Epidermal melanocyte (primary cell): ENCODE measurements around the gene A2M.

Source experiments
- DNase-seq: peaks from one replicate; pipeline ENCODE4 v3.0.0; 2011; ENCODE audit warnings: low spot score; ENCODE audit not compliant: insufficient read length

Gene A2M

DNA sequence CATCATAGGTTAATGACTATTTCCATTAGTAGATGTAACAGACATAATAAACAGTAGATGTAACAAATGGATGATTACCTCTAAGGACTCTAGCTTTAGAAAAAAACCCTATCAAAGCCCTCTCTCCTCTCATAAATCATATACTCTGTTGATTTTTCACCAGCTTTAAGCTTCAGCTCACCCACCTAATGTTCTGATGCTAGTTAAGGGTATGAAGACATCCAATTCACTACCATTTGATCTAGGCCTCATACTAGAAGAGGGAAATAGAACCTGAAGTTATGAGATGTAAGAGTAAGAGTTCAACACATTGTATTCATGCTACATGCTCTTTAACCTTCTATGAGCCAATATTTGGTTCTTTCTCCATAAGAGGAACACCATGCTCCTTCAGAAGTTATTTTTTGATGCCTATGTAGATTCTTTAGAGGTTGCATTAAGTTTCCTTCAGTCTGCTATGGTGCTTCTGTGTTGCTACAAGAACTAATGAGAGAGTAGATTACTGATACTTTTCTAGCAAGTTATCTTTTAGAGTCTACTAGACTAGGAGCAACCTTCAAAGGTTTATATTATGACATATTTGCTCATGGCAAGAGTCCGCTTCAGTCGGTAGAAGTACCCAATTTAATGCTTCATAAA, 16.0 kb downstream of the A2M start:
- DNase-seq, result no peak

DNA sequence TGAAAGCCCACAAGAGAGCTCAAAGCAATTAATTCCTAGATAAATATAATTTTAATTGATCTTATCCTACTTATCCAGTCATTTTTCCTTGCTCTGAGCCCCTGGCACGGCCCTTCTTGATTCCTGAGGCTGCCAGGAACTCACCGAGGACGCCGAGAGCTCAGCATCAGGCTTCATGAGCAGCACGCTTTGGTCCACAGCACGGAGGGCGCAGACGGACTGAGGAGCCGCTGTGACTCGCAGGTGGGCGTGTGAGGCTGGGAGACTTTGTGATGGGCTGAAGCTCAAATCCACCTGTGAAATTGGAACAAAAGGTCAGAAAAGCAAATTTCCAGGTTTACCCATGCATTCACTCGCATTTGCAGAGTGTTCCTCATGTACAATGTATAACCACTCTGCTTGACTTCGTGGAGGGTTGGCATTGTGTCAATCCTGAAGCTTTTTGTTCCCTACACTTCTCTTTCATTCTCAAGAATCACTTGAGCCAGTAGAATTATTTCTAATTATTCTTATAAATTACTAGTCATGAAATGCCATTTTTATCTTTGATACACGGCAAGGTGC, 17.2 kb downstream of the A2M start:
- no peak for DNase-seq

DNA sequence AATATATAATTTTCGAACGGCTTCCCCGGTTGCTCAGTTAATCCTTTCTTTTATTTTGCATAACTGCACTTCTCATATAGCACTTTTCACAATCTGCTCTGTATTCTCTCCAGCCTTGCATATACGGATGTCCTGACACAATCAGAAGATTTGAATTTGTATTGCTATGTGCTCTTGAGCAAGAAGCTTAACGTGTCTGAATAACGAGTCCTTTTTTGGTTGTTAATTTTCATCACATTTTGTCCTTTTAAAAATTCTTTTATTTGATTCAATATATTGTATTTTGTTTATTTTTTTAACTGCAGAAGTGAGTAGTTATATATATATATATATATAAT, 17.6 kb downstream of the A2M start:
- DNase-seq, result no peak

DNA sequence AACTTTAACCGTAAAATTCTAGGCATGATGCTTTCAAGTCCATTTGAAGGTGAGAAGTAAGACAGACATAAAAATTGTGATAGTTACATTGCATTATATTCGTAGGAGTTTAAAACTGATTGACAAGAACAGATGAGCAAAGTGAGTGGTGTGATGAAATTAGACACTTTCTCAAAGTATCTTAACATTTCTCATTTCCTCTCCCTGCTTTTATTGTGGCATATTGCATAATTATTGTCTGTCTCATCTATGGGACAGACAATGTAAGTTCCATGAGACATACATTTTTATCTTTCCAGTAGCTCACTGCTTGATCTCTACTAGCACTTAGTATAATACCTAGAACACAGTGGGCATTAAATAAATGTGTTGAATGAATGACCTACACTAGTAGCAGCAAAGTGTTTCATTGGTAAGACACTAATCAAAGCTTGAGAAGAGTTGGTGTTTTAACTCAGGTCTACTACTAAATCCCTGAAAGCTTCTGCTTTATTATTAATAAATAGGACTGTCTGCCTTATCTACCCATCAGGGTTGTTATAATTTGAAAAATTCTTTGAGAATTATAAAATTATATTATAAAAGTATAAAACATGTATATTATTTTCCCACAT, 19.0 kb downstream of the A2M start:
- DNase-seq, result no peak

DNA sequence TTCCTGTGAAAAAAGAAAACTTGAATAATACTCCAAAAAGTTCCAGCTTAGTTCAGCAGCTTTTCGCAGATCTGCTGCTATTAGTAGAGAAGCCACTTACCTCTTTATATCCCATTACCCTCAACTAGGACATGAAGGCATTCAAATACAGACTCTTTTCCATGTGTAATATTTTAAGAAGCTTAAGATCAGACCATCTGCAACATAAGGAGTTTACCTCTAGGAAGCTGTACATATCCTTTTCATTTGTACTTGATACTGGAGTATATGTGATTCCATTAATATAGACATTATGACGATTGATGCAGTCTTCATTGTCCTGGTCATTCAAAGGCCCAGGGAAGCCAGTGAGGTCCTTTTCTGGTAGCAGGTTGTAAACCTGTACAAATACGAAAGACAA, 20.4 kb downstream of the A2M start:
- DNase-seq, result no peak

DNA sequence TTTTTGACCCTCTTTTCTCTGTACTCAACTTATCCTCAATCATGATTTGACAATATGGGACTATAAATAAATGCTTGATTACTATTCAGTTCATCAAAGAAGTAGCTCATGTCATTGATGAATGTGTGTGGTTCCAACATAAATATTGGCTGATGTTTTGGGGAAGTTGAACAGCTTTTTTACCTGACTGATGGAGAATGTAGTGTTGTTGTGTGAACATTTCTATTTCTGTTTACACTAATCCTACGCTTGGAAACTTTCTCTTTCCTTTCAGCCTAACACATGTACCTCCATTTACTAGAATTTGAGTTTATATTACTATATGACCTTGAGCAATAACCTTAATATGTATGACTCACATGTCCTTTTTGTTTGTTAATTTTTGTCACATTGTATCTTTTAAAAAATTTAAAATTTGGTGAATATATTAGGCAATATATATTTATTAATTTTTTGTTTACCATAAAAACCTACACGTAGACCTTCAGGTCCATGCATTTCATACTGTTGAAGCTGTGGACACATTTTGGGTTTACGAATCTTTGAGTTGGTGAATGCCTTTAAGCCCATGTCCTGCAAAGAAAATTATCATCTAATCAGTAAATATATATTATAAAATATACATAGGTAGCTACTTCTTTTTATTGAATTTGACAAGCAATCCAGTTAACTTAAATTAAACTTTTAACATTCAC, 21.1 kb downstream of the A2M start:
- DNase-seq, result no peak

DNA sequence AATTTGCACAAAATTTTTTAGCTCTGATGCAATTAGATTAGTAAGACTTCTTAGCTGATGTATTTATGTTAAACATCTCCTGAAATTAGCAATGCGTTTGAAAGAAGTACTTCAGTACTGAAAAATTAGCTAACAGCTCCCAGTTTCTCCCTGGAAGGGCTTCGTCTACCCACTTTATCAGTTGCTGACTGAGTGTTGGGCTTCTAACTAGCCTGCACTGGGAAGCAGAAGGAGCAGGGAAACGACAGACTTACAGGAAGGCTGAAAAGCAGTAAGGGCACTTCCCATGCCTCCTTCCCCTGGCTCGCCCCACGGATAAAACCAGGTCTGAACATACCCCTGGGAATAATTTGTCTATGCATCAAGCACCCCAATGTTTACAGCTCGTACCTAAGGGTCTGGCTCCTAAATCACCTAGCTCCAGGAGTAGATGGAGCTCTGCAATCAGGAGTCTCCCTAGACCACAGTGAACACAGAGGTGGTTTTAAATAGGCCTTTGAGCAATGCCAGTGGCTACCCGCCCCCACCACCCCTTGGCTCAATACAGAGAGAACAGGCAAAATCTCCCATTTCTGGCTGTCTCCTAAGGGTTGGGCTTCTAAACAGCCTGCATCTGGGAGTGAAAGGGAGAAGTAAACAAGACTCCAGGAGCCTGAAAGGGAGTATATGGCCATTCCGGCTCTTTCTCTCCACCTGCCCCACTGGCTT, 23.7 kb downstream of the A2M start:
- no peak for DNase-seq

DNA sequence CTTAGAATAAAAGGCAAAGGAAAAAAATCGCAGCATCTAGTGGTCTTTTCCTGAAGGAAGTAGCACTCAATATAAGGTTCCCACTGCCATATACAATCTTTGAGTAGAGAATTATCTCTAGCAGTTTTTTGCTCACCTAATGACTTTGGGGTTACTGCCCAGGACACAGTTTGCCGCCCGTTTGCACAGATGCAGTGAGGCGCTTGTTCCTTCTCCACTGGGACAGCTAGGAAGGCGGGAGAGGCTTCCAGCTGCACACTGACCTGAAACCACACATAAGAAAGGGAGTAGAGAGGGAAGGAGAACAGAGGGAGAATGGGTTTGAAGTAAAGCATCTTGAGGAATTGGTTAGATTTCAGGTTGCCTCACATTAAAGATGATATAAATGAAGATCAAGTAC, 25.5 kb downstream of the A2M start:
- DNase-seq, result no peak

DNA sequence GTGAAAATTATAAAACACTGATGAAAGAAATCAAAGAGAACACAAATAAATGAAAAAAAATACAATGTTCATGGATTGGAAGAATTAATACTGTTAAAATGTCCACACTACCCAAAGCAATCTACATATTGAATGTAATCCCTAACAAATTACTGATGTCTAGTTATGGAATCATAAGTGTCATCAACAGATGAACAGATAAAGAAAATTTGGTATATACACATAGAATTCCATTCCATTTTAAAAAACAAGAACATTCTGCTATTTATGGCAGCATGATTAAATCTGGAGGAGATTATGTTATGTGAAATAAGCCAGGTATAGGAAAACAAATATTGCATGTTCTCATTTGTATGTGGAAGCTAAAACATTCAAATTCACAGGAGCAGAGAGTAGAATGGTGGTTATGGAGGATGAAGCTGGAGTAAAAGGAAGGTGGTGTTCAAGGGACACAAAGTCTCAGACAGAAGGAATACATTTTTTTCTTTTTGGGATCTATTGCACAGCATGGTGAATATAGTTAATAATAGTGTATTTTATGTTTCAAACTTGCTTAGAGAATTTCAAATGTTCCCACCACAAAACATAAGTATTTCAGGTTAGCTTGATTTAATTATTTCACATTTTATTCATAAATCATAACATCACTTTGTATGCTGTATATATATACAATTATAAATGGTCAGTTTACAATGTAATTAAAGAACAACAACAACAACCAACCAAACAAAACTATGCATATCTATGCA, 28.5 kb downstream of the A2M start:
- no peak for DNase-seq

DNA sequence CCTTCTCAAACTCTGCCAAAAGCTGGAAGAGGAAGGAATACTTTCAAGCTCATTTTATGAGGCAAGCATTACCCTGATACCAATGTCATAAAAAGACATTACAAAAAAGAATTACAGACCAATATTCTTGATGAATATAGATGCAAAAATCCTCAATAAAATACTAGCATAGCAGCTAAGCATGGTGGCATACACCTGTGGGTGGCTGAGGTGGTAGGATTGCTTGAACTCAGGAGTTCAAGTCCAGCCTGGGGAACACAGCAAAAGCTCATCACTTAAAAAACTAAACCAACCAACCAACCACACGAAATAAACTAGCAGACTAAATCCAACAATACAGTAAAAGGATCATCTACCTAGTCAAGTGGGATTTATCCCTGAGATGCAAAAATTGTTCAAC, 29.6 kb downstream of the A2M start:
- no peak for DNase-seq

DNA sequence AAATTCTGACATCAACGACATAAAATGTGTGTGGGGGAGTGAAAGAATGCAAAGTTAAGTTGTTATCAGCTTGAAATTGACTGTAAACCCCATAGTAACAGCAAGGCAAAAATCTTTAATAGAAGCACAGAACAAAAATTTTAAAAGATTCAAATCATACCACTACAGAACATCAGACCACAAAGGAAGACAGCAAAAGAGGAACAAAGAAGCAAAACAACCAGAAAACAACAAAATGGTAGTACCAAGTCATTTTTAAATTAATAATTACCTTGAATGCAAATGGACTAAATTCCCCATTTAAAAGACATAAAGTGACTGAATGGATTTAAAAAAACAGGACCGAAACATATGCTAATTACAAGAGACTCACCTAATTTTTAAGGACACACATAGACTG, 31.3 kb downstream of the A2M start:
- DNase-seq, result no peak

DNA sequence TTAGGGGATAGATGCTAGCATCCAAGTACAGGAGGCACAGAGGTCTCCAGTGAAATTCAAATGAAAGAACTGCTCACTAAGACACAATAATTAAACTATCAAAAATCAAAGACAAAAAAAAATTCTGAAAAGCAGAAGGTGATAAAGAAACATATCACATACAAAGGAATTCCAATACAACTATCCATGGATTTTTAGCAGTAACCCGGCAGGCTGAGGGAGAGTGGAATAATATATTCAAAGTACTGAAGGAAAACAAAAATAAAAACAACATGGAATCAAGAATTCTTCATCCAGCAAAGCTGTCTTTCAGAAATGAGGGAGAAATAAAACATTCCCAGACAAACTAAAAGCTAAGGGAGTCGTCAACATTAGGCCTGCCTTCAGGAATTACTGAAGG, 31.9 kb downstream of the A2M start:
- DNase-seq, result no peak

DNA sequence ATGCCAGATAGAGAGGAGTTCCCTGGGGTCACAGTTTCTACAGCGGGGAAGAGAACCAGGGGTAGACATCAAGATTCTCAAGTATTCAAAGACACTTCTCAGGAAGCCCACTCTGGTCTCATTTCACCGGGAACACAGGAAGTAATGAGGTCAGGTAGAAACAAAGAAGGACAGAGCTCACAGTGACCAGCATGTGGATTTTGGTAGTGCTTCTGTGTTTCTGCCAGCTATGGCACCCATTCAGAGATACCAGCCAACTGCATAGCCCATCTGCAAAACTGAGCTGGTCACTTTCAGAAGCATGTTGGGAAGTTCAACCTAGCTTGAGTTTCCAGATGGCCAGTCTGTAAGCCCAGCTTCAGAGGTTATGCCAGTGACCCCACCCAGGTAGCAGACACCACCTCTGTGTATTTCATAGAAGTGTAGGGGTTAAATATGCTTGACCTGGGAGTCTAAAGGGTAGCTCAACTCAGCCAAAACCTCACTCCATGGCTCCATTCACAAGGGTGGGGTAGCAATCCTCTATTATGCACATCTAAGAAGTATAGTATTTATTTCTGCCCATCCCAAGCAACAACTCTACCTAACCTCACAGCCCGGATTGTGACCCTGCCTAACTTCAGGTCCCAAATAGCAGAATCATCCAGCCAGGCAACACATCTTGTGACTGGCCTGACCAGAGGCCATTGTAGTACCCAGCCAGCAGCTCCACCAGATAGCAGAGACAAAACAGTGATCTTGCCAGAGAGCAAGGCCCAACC, 33.9 kb downstream of the A2M start:
- DNase-seq, result no peak

DNA sequence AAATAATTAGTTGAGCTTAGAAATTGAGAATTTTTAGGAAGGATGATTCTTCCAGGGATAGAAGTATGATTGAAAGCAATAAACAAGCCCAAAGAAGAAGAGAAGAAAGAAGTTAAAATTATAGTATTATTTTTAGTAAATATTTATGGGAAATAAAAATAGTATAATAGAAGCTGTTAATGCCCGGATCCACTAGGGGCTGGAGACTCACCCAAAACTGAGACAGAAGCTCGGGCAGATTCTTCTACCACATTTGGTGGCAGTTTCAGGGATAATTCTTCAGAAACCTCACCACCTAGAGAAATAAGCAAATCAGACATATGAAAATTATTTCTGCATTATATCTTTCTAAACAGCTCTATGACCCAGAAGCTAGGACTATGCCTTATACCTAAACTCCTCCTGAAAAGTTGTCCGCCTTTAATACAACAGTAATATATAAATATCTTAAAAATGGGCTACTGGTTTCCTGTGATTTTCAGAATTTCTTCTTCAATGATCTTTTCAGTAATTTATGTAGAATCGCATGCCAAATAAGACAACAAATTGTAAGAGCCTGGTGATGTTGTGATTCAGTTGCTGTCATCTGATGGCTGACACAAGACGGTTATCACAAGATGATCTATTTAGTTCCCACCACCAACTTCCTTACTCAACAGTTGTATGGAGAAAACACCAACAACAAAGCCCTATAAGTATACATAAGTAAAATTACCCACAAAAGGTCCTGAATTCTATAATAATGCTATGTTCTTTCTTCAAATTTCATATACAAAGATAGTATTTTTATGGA, 35.6 kb downstream of the A2M start:
- DNase-seq, result no peak

DNA sequence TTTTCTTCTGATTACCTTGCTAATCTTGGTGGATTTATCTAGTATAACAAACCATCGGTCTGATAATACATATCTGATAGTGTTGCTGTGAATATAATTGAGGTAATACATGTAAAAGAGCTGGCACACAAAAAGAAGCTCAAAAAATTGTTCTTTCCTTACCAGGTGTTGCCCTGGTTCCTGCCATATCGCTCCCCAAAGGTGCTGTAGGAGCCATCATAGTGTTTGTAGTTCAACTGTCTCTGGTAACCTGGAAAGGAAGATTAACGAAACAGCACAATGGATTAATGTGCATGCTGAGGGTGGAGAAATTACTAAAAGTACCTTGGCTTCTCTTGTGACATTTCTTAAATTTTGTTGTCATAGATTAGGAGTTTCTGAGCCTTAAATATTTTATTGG, 36.6 kb downstream of the A2M start:
- DNase-seq, result no peak

DNA sequence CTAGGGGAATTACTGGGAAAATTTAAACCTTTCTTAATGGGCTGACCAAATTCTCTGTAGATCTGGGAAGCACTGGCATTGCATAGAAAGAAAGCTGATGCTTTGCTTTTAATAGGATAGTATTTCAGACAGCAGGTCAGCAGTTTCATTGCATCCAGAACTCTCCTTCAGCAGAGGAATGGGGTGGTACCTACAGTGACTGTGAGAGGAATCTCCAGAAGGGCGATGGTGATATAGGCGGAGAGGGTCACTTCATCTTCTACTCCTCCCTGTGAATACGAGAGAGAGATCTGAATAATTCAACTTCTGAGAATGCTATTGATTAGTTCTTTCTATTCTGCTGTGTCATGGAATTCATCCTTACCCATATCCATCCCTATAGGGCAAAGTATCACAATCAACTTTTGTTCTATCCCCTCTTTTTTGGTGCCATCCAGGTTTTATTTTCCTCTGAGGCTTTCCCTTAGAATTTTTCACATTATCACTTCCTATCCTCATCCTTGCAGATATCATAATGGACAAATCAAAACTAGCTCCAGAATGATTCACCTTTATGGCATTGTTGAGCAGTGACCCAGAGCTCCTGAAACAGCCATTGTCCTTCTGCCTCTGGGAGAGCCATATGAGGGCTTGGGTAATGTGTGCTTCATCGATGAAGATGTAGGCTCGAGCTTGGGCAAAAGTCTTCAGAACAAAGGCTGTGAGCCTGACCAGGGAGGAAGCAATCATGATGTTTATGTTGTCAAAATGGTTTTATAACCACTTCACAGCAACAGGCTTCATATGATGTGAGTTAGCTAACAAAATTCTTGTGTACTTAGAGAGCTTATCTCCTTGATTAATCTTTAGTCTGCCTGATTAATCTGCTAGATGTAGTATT, 38.3 kb downstream of the A2M start:
- DNase-seq, result no peak

DNA sequence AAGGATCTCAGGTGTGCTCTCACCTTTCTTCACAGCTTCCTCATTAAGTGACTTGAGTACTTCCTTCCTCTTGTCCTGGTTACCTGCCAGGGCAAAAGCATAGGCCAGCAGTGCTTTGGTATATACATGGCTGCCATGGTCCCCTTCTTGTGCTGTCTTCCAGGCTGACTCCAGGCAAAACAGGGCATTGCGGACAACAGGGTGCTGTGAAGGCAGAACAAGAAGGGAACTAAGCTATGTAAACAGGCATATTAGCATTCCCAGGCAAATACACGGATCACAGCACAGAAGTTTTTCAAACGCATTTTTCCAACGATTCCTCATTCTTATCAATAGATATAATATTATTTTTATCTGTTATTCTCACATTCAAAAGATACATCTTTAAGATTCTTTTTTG, 39.0 kb downstream of the A2M start:
- DNase-seq, result no peak

DNA sequence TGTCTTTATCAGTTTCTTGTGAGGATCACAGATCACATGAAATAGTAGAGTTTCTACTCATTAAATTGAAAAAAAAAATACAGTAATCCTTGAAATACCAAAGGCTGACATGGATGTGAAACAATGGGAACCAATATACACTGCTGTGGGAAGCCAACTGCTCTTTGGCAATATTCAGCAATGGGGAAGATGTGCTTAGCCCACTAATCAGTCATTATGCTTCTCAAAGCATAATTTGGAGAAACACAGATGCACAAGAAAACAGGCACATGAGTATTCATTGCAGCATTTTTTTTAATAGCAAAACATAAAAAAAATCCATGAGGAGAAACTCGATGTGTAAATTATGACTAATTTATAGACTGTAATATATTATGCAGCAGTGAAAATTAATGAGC, 40.6 kb downstream of the A2M start:
- no peak for DNase-seq
